Glutamatergic neuron (in vitro differentiated cells): ENCODE results near the gene GLIS1. TPM values are rescaled to one million over a fixed set of nuclear protein-coding genes. Genes with fewer than 3 reads are reported as not detected.

ENCODE experiments used
- DNase-seq: peaks from one replicate; pipeline ENCODE4 v3.0.0; 2022
- H3K27ac Mint-ChIP-seq: one replicate; pipeline ENCODE4 v1.8.0; 2020; ENCODE audit warnings: mild to moderate bottlenecking, mixed read lengths, inconsistent platforms; ENCODE audit not compliant: unreplicated experiment
- H3K27me3 Mint-ChIP-seq: one replicate; pipeline ENCODE4 v1.8.0; 2020; ENCODE audit warnings: mild to moderate bottlenecking, moderate library complexity, mixed read lengths, inconsistent platforms; ENCODE audit not compliant: unreplicated experiment
- H3K36me3 Mint-ChIP-seq: one replicate; pipeline ENCODE4 v1.8.0; 2020; ENCODE audit warnings: mild to moderate bottlenecking, mixed read lengths, inconsistent platforms; ENCODE audit not compliant: unreplicated experiment
- H3K4me1 Mint-ChIP-seq: one replicate; pipeline ENCODE4 v1.8.0; 2020; ENCODE audit warnings: mild to moderate bottlenecking, low read depth, mixed read lengths, inconsistent platforms; ENCODE audit not compliant: unreplicated experiment
- H3K4me3 Mint-ChIP-seq: one replicate; pipeline ENCODE4 v1.8.0; 2020; ENCODE audit warnings: mild to moderate bottlenecking, mixed read lengths, inconsistent platforms; ENCODE audit not compliant: unreplicated experiment
- H3K9me3 Mint-ChIP-seq: one replicate; pipeline ENCODE4 v1.8.0; 2020; ENCODE audit warnings: mild to moderate bottlenecking, moderate library complexity, mixed read lengths, inconsistent platforms; ENCODE audit not compliant: unreplicated experiment
- total RNA-seq: library from RNA; stranded (reverse); fragmentation: NEBNext Ultra II Directional; extraction: Animal tissue kit (Norgen Biotek cat#: 25700); gene quantifications from one replicate; pipeline ENCODE4 v1.2.1, GENCODE V29; 2021; ENCODE audit not compliant: unreplicated experiment
- TF ChIP-seq, protein P1 (sequence below): fragments of 200-600 bp; sonication (generic); IDR thresholded peaks from one replicate; pipeline ENCODE4 v1.5.0; 2021; ENCODE audit not compliant: partially characterized antibody, unreplicated experiment

GLIS1 gene
- total RNA-seq, 1 donor from 2014 or later: 0.76 TPM

- TF ChIP-seq, protein P1, sequence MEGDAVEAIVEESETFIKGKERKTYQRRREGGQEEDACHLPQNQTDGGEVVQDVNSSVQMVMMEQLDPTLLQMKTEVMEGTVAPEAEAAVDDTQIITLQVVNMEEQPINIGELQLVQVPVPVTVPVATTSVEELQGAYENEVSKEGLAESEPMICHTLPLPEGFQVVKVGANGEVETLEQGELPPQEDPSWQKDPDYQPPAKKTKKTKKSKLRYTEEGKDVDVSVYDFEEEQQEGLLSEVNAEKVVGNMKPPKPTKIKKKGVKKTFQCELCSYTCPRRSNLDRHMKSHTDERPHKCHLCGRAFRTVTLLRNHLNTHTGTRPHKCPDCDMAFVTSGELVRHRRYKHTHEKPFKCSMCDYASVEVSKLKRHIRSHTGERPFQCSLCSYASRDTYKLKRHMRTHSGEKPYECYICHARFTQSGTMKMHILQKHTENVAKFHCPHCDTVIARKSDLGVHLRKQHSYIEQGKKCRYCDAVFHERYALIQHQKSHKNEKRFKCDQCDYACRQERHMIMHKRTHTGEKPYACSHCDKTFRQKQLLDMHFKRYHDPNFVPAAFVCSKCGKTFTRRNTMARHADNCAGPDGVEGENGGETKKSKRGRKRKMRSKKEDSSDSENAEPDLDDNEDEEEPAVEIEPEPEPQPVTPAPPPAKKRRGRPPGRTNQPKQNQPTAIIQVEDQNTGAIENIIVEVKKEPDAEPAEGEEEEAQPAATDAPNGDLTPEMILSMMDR: no peak
- H3K36me3 Mint-ChIP-seq: no peaks in the 10 kb centered on the region
- no peak overlapping the region for H3K4me3 Mint-ChIP-seq
- H3K9me3 Mint-ChIP-seq: peaks cover 2% of the 10 kb centered on the region
- H3K27ac Mint-ChIP-seq: peak overlapping the region; percentile 50
- H3K27me3 Mint-ChIP-seq: peaks cover 6% of the 10 kb centered on the region
- peaks cover 22% of the 10 kb centered on the region for H3K4me1 Mint-ChIP-seq
- DNase-seq: no peak
Observed at GRCh38 chr1:53706356-53706755, 32.6 kb downstream of the GLIS1 start.

DNA sequence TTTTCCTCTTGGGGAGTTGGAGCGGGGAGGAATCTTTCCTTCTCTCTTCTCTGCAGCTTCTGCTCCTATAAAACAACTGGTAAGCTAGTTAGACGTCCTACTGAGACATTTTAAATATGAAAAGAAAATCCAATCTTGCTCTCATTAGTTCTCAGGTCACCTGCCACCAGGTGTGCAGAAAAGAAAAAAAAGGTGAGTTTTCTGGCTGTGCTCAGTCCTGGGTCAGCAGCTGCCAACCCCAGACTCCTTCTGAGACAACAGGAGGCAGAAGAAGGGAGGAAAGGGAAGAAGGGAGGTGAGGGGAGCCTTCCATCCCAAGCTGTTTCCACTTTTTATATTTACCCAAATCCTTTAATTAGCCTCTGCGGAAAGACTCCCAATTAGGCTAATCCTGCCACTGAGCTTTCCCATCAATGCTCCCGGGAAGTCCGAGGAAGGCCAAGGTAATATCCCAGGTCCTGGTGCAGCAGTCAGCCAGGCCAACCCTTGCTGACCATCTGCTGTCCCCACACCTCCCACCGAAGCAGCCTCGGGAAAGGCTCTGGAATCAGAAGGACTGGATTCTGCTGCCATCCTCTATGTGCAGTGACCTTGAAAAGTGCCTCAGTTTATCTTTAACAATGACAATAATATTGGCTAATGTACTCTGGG, 33.4 kb downstream of the GLIS1 start:
- TF ChIP-seq, protein P1: no peak
- Mint-ChIP-seq H3K36me3 (no peaks in the 10 kb centered on the region), H3K27ac (no peak overlapping the region), H3K27me3 (peaks cover 8% of the 10 kb centered on the region), H3K9me3 (peaks cover 2% of the 10 kb centered on the region), H3K4me3 (no peak overlapping the region), H3K4me1 (peaks cover 22% of the 10 kb centered on the region)
- DNase-seq: no peak

GRCh38 chr1:53704804-53705445, 34.0 kb downstream of the GLIS1 start:
- Mint-ChIP-seq H3K27ac (no peak overlapping the region), H3K27me3 (peaks cover 8% of the 10 kb centered on the region), H3K4me1 (peaks cover 22% of the 10 kb centered on the region), H3K9me3 (peaks cover 2% of the 10 kb centered on the region), H3K4me3 (no peak overlapping the region), H3K36me3 (no peaks in the 10 kb centered on the region)
- TF ChIP-seq, protein P1: no peak
- no peak for DNase-seq

GRCh38 chr1:53704304-53704703, 34.7 kb downstream of the GLIS1 start:
- Mint-ChIP-seq H3K27me3 (peaks cover 4% of the 10 kb centered on the region), H3K27ac (no peak overlapping the region), H3K9me3 (peaks cover 2% of the 10 kb centered on the region), H3K36me3 (no peaks in the 10 kb centered on the region), H3K4me3 (no peak overlapping the region), H3K4me1 (peaks cover 22% of the 10 kb centered on the region)
- no peak for DNase-seq
- TF ChIP-seq, protein P1: no peak

DNA sequence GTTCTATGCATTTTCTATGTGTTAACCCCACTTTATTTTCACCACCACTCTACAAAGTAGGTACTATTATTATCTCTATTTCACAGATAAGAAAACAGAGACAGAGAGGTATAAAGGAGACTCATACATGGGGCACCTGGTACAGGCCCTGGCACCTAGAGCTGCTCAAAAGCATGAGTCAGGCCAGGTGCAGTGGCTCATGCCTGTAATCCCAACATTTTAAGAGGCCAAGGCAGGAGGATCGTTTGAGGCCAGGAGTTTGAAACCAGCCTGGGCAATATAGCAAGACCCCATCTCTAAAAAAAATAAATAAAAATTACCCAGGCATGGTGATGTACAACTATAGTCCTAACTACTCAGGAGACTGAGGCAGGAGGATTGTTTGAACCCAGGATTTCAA, 35.8 kb downstream of the GLIS1 start:
- Mint-ChIP-seq H3K4me1 (peaks cover 22% of the 10 kb centered on the region), H3K27me3 (peaks cover 4% of the 10 kb centered on the region), H3K27ac (no peak overlapping the region)

More for the DNA sequence above, 35.8 kb downstream of the GLIS1 start:
- Mint-ChIP-seq H3K36me3 (no peaks in the 10 kb centered on the region), H3K9me3 (peaks cover 2% of the 10 kb centered on the region), H3K4me3 (no peak overlapping the region)
- DNase-seq: no peak
- TF ChIP-seq, protein P1: no peak
